NCI-H524 treated with DMSO at 0.1 percent for 48 hours (cell line): Measurements from ENCODE around the gene PVALEF.
"Not testable (repeated sequence)": the region's sequence is repeated elsewhere in the genome, so short reads cannot be mapped to it uniquely, and the experiment has no call there.

Experiments used
- DNase-seq: peaks from one replicate; lab custom pipeline; 2025; lab: John Stamatoyannopoulos, UW

Gene PVALEF

DNA sequence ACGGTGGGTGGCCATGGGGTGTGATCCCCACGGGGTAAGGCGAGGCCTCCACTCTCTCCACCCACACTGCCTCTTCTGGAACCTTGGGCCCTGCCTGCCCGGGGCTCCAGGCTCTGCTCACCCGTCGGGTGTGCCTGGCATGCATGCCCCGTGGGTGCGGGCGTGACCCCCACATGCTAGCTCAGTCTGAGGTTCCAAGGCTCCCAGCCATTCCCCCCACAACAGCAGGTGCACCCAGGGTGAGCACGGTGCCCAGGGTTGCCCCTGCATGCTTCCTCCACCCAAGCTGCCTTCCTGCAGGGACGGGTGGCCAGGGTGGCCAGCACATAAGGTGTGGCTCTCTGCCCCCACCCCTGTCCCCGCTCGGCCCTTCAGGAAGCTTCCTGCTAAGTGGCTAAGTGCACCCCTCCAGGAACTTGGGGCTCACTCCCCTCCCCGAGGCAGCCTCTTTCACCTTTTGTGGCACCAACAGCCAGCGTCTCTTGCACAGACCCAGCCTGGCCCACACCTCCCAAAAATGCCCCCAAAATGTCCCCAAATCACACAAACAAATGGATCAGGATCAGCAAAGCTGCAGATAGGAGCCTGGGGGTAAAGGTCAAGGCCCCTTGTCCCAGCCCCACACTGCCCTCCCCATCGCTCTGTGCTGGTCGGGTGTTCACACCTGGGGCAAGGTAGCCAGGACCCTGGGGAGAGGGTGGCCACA lies 21.4 kb upstream of the PVALEF start:
- DNase-seq = no peak

DNA sequence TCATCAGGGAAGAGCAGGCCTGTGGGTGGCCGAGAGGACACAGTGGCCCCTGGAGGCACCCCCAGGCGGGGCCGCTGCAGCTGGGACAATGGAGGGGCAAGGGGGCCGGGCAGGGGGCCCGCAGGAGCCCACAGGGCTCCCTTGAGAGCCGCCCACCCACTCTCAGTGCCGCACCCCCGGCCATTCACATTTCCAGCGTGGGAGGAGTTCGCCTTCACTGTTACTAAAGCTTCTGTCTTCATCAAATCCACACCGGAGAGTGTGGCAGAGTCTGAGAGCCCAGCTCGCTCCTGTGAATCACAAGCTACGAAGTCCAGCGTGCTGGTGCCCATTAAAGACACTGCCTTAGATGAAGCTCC lies 20.9 kb upstream of the PVALEF start:
- no peak for DNase-seq

GRCh38 chr17:81146208-81146607 lies 19.1 kb upstream of the PVALEF start:
- not testable (repeated sequence) for DNase-seq

GRCh38 chr17:81147701-81148100 lies 17.6 kb upstream of the PVALEF start:
- no peak for DNase-seq

DNA sequence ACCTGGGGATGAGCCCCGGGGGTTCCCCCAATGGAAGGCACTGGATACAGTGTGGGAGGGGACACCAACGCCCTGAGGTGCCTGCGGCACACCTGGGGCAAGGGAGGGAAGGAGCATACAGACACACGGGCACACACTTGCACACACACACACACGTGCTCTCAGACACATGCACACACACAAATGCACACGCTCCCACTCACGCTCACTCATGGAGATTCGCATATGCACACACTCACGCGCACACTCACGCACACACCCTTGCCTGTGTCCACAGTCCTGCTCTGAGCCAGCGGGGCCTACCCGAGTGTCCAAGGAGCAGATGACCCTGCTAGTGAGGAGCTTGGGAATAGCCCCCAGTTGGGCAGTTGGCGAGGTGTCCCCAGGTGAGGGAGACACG lies 16.7 kb upstream of the PVALEF start:
- no peak for DNase-seq

DNA sequence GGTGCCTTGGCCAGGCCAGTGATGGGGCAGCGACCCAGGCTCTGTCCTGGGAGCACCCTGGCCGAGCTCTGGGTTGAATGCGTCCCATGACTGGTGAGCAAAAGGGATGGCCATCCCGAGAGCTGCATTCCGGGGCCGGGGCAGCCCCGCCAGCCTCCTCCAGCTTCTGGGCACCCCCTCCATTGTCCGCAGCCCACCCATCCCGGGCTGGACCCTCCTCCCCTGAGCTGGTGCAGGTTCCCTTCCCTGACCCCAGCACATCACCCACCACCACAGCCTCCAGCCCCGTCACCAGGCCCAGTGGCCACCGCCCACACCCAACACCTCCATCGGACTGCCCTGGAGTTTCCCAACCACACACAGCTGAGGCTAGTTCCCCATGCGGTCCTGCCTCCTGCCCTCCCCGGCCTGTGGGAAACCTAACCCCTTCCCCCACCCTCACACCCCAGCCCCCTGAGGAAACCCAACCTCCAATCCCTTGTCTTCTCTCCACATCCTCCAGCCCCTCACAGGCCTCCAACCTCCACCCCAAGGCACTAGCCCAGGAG lies 16.2 kb upstream of the PVALEF start:
- DNase-seq = no peak

DNA sequence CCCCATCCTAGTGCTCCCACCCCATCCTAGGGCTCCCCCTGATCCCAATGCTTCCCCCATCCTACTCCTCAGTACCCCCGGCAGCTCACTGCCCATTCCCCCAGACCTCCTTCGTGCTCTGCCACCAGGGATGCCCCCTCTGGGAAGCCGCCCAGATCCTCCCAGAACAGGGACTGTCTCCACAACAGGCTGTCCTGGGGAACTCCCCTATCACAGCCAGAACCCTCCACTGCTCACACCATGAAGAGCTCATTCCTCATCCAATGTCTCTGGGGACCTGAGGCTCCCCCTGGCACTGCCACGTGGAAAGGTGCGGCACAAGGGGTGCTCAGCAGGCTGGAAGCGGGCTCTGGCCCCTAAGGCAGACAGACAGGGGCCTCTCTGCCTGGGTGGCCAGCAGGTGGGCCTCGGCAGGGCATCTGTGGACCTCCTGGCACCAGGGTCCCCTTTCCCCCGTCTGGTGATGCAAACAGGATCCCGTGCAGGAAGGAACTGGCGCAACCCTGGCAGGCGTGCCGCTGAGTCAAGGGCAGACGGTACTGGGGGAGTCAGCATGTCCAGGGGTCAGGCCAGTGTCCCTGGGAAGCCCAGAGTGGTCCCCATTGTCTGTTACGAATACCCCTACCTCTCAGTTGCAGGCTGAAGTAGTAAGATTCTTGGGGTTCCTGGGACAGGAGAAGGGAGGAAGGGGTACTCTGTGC lies 14.8 kb upstream of the PVALEF start:
- DNase-seq = no peak

GRCh38 chr17:81151278-81151677 lies 14.0 kb upstream of the PVALEF start:
- no peak for DNase-seq

GRCh38 chr17:81152288-81152828 lies 12.9 kb upstream of the PVALEF start:
- no peak for DNase-seq

- no peak for DNase-seq
These were observed 11.9 kb upstream of the PVALEF start for GRCh38 chr17:81153340-81153803.

DNA sequence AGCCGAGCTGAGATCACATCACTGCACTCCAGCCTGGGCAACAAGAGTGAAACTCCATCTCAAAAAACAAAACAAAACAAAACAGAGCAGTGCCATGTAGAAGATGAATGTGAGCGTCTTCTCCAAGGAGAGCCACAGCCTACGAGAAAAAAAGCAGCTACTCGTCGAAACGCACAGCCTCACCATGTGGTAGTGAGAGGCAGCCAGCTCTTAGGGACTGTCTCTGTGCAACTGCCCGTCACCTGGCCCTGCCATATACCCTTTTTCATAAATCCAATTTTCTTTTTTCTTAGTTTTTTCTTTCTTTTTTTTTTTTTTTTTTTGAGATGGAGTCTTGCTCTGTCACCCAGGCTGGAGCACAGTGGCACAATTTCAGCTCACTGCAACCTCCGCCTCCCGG lies 11.3 kb upstream of the PVALEF start:
- DNase-seq = not testable (repeated sequence)

GRCh38 chr17:81154961-81155360 lies 10.3 kb upstream of the PVALEF start:
- DNase-seq = no peak

GRCh38 chr17:81156866-81157805 lies 8.2 kb upstream of the PVALEF start:
- no peak for DNase-seq

GRCh38 chr17:81157848-81158687 lies 7.2 kb upstream of the PVALEF start:
- DNase-seq = no peak

- no peak for DNase-seq
These were observed 6.4 kb upstream of the PVALEF start for GRCh38 chr17:81158688-81159590.

GRCh38 chr17:81159611-81160265 lies 5.6 kb upstream of the PVALEF start:
- no peak for DNase-seq

GRCh38 chr17:81160306-81160705 lies 5.0 kb upstream of the PVALEF start:
- no peak for DNase-seq

DNA sequence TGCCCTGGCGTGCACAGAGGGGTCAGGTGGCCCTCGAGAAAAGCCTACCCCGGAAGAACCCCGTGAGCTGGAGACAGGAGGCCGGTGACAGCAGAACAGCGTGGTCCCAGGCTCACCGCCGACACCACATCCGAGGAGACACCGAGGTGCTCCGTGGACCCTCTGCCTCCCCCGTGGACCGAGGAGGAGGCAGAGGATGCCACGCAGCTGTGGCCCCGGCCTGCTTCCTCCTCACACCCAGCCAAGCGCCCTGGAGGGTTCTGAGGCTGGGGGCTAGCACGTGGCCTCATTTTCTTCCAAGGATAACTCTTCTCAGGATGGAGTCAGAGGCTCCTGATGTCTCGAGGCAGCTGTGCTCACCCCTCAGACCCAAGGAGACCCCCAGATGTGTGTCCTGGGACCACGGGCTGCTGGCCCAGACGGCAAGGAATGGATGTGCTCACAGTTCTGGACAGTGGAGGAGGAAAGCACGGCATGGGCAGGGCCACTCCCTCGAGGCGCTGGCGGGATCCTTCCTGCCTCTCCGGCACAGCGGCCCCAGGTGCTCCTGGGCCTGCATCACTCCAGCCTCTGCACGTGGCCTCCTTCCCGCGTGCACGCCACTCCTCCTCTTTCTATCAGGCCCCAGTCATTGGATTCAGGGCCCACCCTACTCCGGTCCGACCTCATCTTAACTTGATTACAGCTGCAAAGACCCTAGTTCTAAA lies 4.4 kb upstream of the PVALEF start:
- DNase-seq = no peak

GRCh38 chr17:81161536-81161935 lies 3.8 kb upstream of the PVALEF start:
- DNase-seq = no peak
